HEK293 (cell line): ENCODE results near the gene TIMP2.

Source experiments
- CTCF ChIA-PET: fragments of 350-600 bp; formaldehyde crosslinking; extraction: SDS; loops from one replicate; lab custom pipeline; 2021; ENCODE audit warnings: antibody characterized with exemption; lab: Yijun Ruan, JAX
- POLR2A ChIA-PET: fragments of 300-600 bp; formaldehyde crosslinking; extraction: SDS; loops from one replicate; lab custom pipeline; 2020; ENCODE audit warnings: antibody characterized with exemption, inconsistent platforms; lab: Yijun Ruan, JAX
- H3K27ac ChIP-seq: fragments of 200-500 bp; sonication (Bioruptor generic); 2 replicates; pipeline ENCODE4 v1.5.1; 2014; ENCODE audit warnings: low read depth, low read length, control low read depth, inconsistent platforms; ENCODE audit errors: extremely low read depth
- H3K36me3 ChIP-seq, 2 experiments: fragments of 200-500 bp in 1 of 2; sonication (Bioruptor generic) in 1 of 2; 1 replicate in 1 of 2; 2 replicates in 1 of 2; pipeline ENCODE4 v1.5.1; 2014 to 2017; ENCODE audit warnings: inconsistent platforms in 2 of 2, low read length in 2 of 2; ENCODE audit not compliant: control insufficient read depth in 2 of 2, insufficient read depth in 1 of 2
- H3K4me1 ChIP-seq: fragments of 200-500 bp; sonication (Bioruptor generic); 2 replicates; pipeline ENCODE4 v1.5.1; 2014; ENCODE audit warnings: mild to moderate bottlenecking, low read length, inconsistent platforms; ENCODE audit not compliant: control insufficient read depth, insufficient read depth
- H3K4me3 ChIP-seq: 2 replicates; pipeline ENCODE4 v1.5.1; 2011; ENCODE audit warnings: low read depth, mild to moderate bottlenecking, control low read depth, low read length, moderate library complexity
- H3K9me3 ChIP-seq: fragments of 200-500 bp; sonication (Bioruptor generic); 2 replicates; pipeline ENCODE4 v1.5.1; 2014; ENCODE audit warnings: low read depth, low read length, inconsistent platforms; ENCODE audit not compliant: control insufficient read depth, insufficient read depth
- FEZF1 ChIP-seq: fragments of 450-650 bp; formaldehyde crosslinking; IDR thresholded peaks from 2 replicates; pipeline ENCODE4 v1.5.1; 2016; ENCODE audit warnings: missing biosample characterization, missing genetic modification characterization
- GLIS2 ChIP-seq: fragments of 450-650 bp; formaldehyde crosslinking; IDR thresholded peaks from 2 replicates; pipeline ENCODE4 v1.5.1; 2016; ENCODE audit warnings: missing biosample characterization, missing genetic modification characterization
- HOXC10 ChIP-seq: sonication (generic); formaldehyde crosslinking; IDR thresholded peaks from 2 replicates; pipeline ENCODE4 v1.8.1; 2023; ENCODE audit warnings: mild to moderate bottlenecking, missing genetic modification reagents
- KLF10 ChIP-seq: fragments of 450-650 bp; IDR thresholded peaks from 2 replicates; pipeline ENCODE4 v1.5.1; 2018; ENCODE audit warnings: missing biosample characterization, mild to moderate bottlenecking, missing genetic modification characterization
- MYNN ChIP-seq: fragments of 450-650 bp; formaldehyde crosslinking; IDR thresholded peaks from 2 replicates; pipeline ENCODE4 v1.5.1; 2016; ENCODE audit warnings: missing biosample characterization, missing genetic modification characterization, borderline replicate concordance
- OVOL3 ChIP-seq: fragments of 450-650 bp; formaldehyde crosslinking; IDR thresholded peaks from 2 replicates; pipeline ENCODE4 v1.5.1; 2016; ENCODE audit warnings: missing biosample characterization, missing genetic modification characterization
- YY1 ChIP-seq: fragments of 450-650 bp; formaldehyde crosslinking; IDR thresholded peaks from 2 replicates; pipeline ENCODE4 v1.5.1; 2018; ENCODE audit warnings: missing biosample characterization, missing genetic modification characterization
- ZBTB1 ChIP-seq: fragments of 450-650 bp; formaldehyde crosslinking; IDR thresholded peaks from 2 replicates; pipeline ENCODE4 v1.5.1; 2016; ENCODE audit warnings: missing biosample characterization, missing genetic modification characterization
- ZBTB26 ChIP-seq: fragments of 450-650 bp; formaldehyde crosslinking; optimal IDR thresholded peaks from 2 replicates; pipeline ENCODE3; 2016; ENCODE audit warnings: missing biosample characterization, mild to moderate bottlenecking, missing genetic modification characterization
- ZFP3 ChIP-seq: fragments of 450-650 bp; formaldehyde crosslinking; IDR thresholded peaks from 2 replicates; pipeline ENCODE4 v1.5.1; 2016; ENCODE audit warnings: low read depth, missing biosample characterization, missing genetic modification characterization
- ZNF114 ChIP-seq: fragments of 450-650 bp; formaldehyde crosslinking; IDR thresholded peaks from 2 replicates; pipeline ENCODE4 v1.5.0; 2017; ENCODE audit warnings: missing biosample characterization, missing genetic modification characterization
- ZNF133 ChIP-seq: fragments of 450-650 bp; formaldehyde crosslinking; IDR thresholded peaks from 2 replicates; pipeline ENCODE4 v1.5.1; 2016; ENCODE audit warnings: missing biosample characterization, missing genetic modification characterization
- ZNF16 ChIP-seq: fragments of 450-650 bp; formaldehyde crosslinking; IDR thresholded peaks from 2 replicates; pipeline ENCODE4 v1.5.1; 2016; ENCODE audit warnings: low read depth, missing biosample characterization, missing genetic modification characterization
- ZNF175 ChIP-seq: fragments of 450-650 bp; formaldehyde crosslinking; IDR thresholded peaks from 2 replicates; pipeline ENCODE4 v1.5.1; 2016; ENCODE audit warnings: missing biosample characterization, missing genetic modification characterization
- ZNF18 ChIP-seq: fragments of 450-650 bp; formaldehyde crosslinking; IDR thresholded peaks from 2 replicates; pipeline ENCODE4 v1.5.1; 2016; ENCODE audit warnings: missing biosample characterization, missing genetic modification characterization
- ZNF184 ChIP-seq: fragments of 450-650 bp; IDR thresholded peaks from 2 replicates; pipeline ENCODE4 v1.5.1; 2018; ENCODE audit warnings: missing biosample characterization, mild to moderate bottlenecking, missing genetic modification characterization
- ZNF24 ChIP-seq: fragments of 450-650 bp; formaldehyde crosslinking; IDR thresholded peaks from 2 replicates; pipeline ENCODE4 v1.5.1; 2016; ENCODE audit warnings: missing biosample characterization, missing genetic modification characterization
- ZNF394 ChIP-seq: fragments of 450-650 bp; formaldehyde crosslinking; IDR thresholded peaks from 2 replicates; pipeline ENCODE4 v1.5.1; 2016; ENCODE audit warnings: missing biosample characterization, missing genetic modification characterization, mild to moderate bottlenecking, moderate library complexity, borderline replicate concordance
- ZNF404 ChIP-seq: fragments of 450-650 bp; formaldehyde crosslinking; IDR thresholded peaks from 2 replicates; pipeline ENCODE4 v1.5.1; 2017; ENCODE audit warnings: missing biosample characterization, missing genetic modification characterization
- ZNF416 ChIP-seq: fragments of 450-650 bp; formaldehyde crosslinking; IDR thresholded peaks from 2 replicates; pipeline ENCODE4 v1.5.1; 2016; ENCODE audit warnings: missing biosample characterization, missing genetic modification characterization
- ZNF48 ChIP-seq: fragments of 450-650 bp; formaldehyde crosslinking; IDR thresholded peaks from 2 replicates; pipeline ENCODE4 v1.5.1; 2016; ENCODE audit warnings: missing biosample characterization, missing genetic modification characterization
- ZNF488 ChIP-seq: fragments of 450-650 bp; formaldehyde crosslinking; IDR thresholded peaks from 2 replicates; pipeline ENCODE4 v1.5.1; 2016; ENCODE audit warnings: missing biosample characterization, missing genetic modification characterization
- ZNF521 ChIP-seq: fragments of 450-650 bp; formaldehyde crosslinking; IDR thresholded peaks from 2 replicates; pipeline ENCODE4 v1.5.1; 2017; ENCODE audit warnings: missing biosample characterization, mild to moderate bottlenecking, missing genetic modification characterization
- ZNF548 ChIP-seq: fragments of 450-650 bp; formaldehyde crosslinking; IDR thresholded peaks from 2 replicates; pipeline ENCODE4 v1.5.1; 2016; ENCODE audit warnings: missing biosample characterization, missing genetic modification characterization
- ZNF555 ChIP-seq: fragments of 450-650 bp; formaldehyde crosslinking; conservative IDR thresholded peaks from 2 replicates; pipeline ENCODE4 v1.5.1; 2017; ENCODE audit warnings: missing biosample characterization, mild to moderate bottlenecking, missing genetic modification characterization, inconsistent platforms
- ZNF558 ChIP-seq: fragments of 450-650 bp; formaldehyde crosslinking; IDR thresholded peaks from 2 replicates; pipeline ENCODE4 v1.5.1; 2016; ENCODE audit warnings: missing biosample characterization, missing genetic modification characterization
- ZNF561 ChIP-seq: fragments of 450-650 bp; IDR thresholded peaks from 2 replicates; pipeline ENCODE4 v1.5.1; 2018; ENCODE audit warnings: missing biosample characterization, missing genetic modification characterization, borderline replicate concordance
- ZNF600 ChIP-seq: fragments of 450-650 bp; formaldehyde crosslinking; IDR thresholded peaks from 2 replicates; pipeline ENCODE4 v1.5.1; 2016; ENCODE audit warnings: missing biosample characterization, missing genetic modification characterization
- ZNF704 ChIP-seq: fragments of 450-650 bp; formaldehyde crosslinking; IDR thresholded peaks from 2 replicates; pipeline ENCODE4 v1.5.1; 2016; ENCODE audit warnings: missing biosample characterization, missing genetic modification characterization
- ZNF777 ChIP-seq: fragments of 450-650 bp; formaldehyde crosslinking; IDR thresholded peaks from 2 replicates; pipeline ENCODE4 v1.5.1; 2017; ENCODE audit warnings: missing biosample characterization, missing genetic modification characterization, borderline replicate concordance
- ZNF837 ChIP-seq: fragments of 450-650 bp; formaldehyde crosslinking; IDR thresholded peaks from 2 replicates; pipeline ENCODE4 v1.5.1; 2016; ENCODE audit warnings: missing biosample characterization, missing genetic modification characterization
- ZNF843 ChIP-seq: fragments of 450-650 bp; formaldehyde crosslinking; IDR thresholded peaks from 2 replicates; pipeline ENCODE4 v1.5.1; 2016; ENCODE audit warnings: missing biosample characterization, missing genetic modification characterization
- ZSCAN5A ChIP-seq: fragments of 450-650 bp; formaldehyde crosslinking; IDR thresholded peaks from 2 replicates; pipeline ENCODE4 v1.5.1; 2016; ENCODE audit warnings: missing biosample characterization, missing genetic modification characterization

Gene TIMP2

GRCh38 chr17:78870621-78871020 lies 54.6 kb downstream of the TIMP2 start:
- peaks cover 14% of the 10 kb centered on the region for H3K4me1 ChIP-seq
- H3K27ac ChIP-seq: no peak overlapping the region
- no peak overlapping the region for H3K4me3 ChIP-seq
- H3K36me3 ChIP-seq: peaks cover 6 to 27% of the 10 kb centered on the region in 2 experiments; a peak in 2 of 3 replicates
- H3K9me3 ChIP-seq: no peaks in the 10 kb centered on the region
- POLR2A ChIA-PET: no interaction called here
- CTCF ChIA-PET: interaction anchor here (1.7 kb wide), 1 partner anchor 101 kb away, joined by 5 read pairs; no protein-coding TSS in a partner anchor
- TF ChIP-seq ZNF555: no peak
- no peak for TF ChIP-seq ZBTB1 (tag by site-specific recombination)
- no peak for TF ChIP-seq GLIS2 (tag by site-specific recombination)
- TF ChIP-seq FEZF1 (tag by site-specific recombination): no peak
- no peak for TF ChIP-seq ZNF837 (tag by site-specific recombination)
- no peak for TF ChIP-seq ZNF600 (tag by site-specific recombination)
- no peak for TF ChIP-seq ZNF843 (tag by site-specific recombination)
- no peak for TF ChIP-seq ZNF184 (tag by site-specific recombination)
- TF ChIP-seq ZNF114: no peak
- no peak for TF ChIP-seq YY1 (tag by site-specific recombination)
- TF ChIP-seq ZFP3: no peak
- TF ChIP-seq HOXC10: no peak
- no peak for TF ChIP-seq ZNF488 (tag by site-specific recombination)
- TF ChIP-seq ZSCAN5A (tag by site-specific recombination): no peak
- TF ChIP-seq ZNF416 (tag by site-specific recombination): no peak
- TF ChIP-seq ZNF133 (tag by site-specific recombination): no peak
- no peak for TF ChIP-seq ZNF16 (tag by site-specific recombination)
- TF ChIP-seq MYNN (tag by site-specific recombination): no peak

- no peak overlapping the region for H3K4me3 ChIP-seq
- ChIA-PET POLR2A (no interaction called here), CTCF (interaction anchor here (1.3 kb wide), 1 partner anchor 103 kb away, joined by 6 read pairs; no protein-coding TSS in a partner anchor)
- no peaks in the 10 kb centered on the region for H3K9me3 ChIP-seq
- H3K4me1 ChIP-seq: peaks cover 3% of the 10 kb centered on the region
- no peak overlapping the region for H3K27ac ChIP-seq
- peaks cover 6 to 23% of the 10 kb centered on the region in 2 experiments; a peak in 2 of 3 replicates for H3K36me3 ChIP-seq
- TF ChIP-seq ZNF394 (tag by site-specific recombination): no peak
- no peak for TF ChIP-seq ZNF777 (tag by site-specific recombination)
- no peak for TF ChIP-seq ZNF521 (tag by site-specific recombination)
- TF ChIP-seq ZNF48: no peak
- no peak for TF ChIP-seq ZNF704
- no peak for TF ChIP-seq ZNF404 (tag by site-specific recombination)
- no peak for TF ChIP-seq ZBTB26 (tag by site-specific recombination)
- no peak for TF ChIP-seq ZNF18 (tag by site-specific recombination)
- no peak for TF ChIP-seq ZNF24 (tag by site-specific recombination)
- TF ChIP-seq OVOL3 (tag by site-specific recombination): no peak
- TF ChIP-seq ZNF558: no peak
- TF ChIP-seq ZNF175 (tag by site-specific recombination): no peak
- TF ChIP-seq KLF10 (tag by site-specific recombination): no peak
- TF ChIP-seq ZNF561 (tag by site-specific recombination): no peak
- no peak for TF ChIP-seq ZNF548 (tag by site-specific recombination)
These were observed 56.8 kb downstream of the TIMP2 start for GRCh38 chr17:78868391-78868790.
